Fibroblast of pulmonary artery (primary cell): ENCODE data around the gene NR5A1.

ENCODE experiments used
- DNase-seq: peaks from one replicate; pipeline ENCODE4 v3.0.0-alpha.2; 2010; ENCODE audit warnings: low read depth
- H3K4me3 ChIP-seq: replicated peaks from 2 replicates; pipeline ENCODE4 v1.5.1; 2011; ENCODE audit warnings: low read depth, mild to moderate bottlenecking, control low read depth, low read length, moderate library complexity
- TF ChIP-seq, protein P1 (sequence below): IDR thresholded peaks from 2 replicates; pipeline ENCODE4 v1.5.1; 2011; ENCODE audit warnings: mild to moderate bottlenecking, control low read depth, low read length, inconsistent platforms; ENCODE audit errors: missing control alignments

The NR5A1 gene

GRCh38 chr9:124530246-124530645, 23.0 kb upstream of the NR5A1 start:
- TF ChIP-seq, protein P1, sequence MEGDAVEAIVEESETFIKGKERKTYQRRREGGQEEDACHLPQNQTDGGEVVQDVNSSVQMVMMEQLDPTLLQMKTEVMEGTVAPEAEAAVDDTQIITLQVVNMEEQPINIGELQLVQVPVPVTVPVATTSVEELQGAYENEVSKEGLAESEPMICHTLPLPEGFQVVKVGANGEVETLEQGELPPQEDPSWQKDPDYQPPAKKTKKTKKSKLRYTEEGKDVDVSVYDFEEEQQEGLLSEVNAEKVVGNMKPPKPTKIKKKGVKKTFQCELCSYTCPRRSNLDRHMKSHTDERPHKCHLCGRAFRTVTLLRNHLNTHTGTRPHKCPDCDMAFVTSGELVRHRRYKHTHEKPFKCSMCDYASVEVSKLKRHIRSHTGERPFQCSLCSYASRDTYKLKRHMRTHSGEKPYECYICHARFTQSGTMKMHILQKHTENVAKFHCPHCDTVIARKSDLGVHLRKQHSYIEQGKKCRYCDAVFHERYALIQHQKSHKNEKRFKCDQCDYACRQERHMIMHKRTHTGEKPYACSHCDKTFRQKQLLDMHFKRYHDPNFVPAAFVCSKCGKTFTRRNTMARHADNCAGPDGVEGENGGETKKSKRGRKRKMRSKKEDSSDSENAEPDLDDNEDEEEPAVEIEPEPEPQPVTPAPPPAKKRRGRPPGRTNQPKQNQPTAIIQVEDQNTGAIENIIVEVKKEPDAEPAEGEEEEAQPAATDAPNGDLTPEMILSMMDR: no peak
- no peak for DNase-seq
- H3K4me3 ChIP-seq: no peak overlapping the region

DNA sequence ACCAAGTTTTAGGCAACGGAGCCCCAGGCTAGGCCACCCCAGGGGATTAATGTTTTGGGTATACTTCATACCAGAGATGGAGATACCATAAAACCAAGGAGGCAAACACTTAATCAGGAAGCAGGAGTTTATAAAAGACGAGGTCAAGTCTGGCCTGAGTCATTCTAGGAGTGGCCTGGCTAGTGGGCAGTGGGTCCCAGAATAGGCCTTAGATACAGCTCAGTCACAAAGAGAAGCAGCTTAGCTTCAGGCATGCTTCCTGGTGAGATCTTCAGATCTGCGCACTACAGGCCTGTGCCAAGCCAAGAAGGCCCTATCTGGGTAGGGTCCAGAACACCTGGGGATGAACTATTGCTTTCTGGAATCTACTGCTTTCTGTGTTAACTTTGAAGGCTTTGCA, 20.6 kb upstream of the NR5A1 start:
- H3K4me3 ChIP-seq: no peak overlapping the region
- no peak for DNase-seq
- TF ChIP-seq, protein P1: no peak

GRCh38 chr9:124526174-124526573, 19.0 kb upstream of the NR5A1 start:
- no peak overlapping the region for H3K4me3 ChIP-seq
- TF ChIP-seq, protein P1: no peak
- DNase-seq: no peak

GRCh38 chr9:124522121-124523098, 15.2 kb upstream of the NR5A1 start:
- H3K4me3 ChIP-seq: no peak overlapping the region
- no peak for DNase-seq
- TF ChIP-seq, protein P1: no peak

DNA sequence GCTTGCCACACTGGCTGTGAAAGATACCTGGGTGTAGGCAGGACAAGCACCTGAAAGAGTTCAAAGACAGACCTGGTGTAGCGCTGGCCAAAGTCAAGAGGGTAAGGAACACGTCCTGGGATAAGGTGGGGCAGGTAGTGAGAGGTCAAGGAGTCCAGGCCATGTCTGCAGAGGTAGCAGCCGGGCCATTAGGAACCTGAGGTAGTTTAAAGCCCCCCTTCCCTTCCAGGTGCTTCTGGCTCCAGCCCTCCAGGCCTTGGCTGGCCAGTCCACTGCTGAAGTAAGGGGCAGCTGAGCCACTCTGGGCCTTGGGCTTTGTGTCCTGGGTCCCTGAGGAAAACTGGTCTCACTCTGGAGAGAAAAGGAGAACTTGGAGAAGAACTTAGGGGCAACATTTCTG, 13.9 kb upstream of the NR5A1 start:
- no peak for DNase-seq
- TF ChIP-seq, protein P1: no peak
- no peak overlapping the region for H3K4me3 ChIP-seq

GRCh38 chr9:124520206-124520596, 13.0 kb upstream of the NR5A1 start:
- DNase-seq: no peak
- no peak overlapping the region for H3K4me3 ChIP-seq
- TF ChIP-seq, protein P1: no peak
